Measurements from ENCODE around the gene PTTG2. TPM values are rescaled to one million over a fixed set of nuclear protein-coding genes. Genes with fewer than 3 reads are reported as not detected.

The PTTG2 gene
- total RNA-seq, 4 donors from 2014 or later = 2.0 TPM; not detected in 3

DNA sequence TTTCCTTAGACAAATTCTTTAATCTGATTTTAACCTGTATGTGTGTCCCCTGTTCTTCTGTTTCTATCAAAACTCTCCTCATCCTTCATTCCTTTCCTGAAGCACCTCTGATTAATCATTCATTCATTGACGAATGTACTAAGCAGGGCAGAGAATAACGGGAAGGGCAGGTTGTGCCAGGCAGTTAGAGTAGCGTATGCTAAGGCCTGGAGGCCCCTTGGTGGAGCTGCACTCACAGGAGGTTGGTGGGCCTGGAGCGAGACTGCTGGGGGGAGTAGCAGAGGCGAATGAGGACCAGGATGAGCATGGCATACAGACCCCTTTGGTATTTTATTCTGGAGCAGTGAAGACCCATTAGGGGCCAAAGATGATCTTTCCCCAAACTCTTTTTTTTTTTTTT is 22.5 kb downstream of the PTTG2 start:
- TF ChIP-seq, protein P1, sequence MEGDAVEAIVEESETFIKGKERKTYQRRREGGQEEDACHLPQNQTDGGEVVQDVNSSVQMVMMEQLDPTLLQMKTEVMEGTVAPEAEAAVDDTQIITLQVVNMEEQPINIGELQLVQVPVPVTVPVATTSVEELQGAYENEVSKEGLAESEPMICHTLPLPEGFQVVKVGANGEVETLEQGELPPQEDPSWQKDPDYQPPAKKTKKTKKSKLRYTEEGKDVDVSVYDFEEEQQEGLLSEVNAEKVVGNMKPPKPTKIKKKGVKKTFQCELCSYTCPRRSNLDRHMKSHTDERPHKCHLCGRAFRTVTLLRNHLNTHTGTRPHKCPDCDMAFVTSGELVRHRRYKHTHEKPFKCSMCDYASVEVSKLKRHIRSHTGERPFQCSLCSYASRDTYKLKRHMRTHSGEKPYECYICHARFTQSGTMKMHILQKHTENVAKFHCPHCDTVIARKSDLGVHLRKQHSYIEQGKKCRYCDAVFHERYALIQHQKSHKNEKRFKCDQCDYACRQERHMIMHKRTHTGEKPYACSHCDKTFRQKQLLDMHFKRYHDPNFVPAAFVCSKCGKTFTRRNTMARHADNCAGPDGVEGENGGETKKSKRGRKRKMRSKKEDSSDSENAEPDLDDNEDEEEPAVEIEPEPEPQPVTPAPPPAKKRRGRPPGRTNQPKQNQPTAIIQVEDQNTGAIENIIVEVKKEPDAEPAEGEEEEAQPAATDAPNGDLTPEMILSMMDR (IDR thresholded peaks at IDR 0.05) = no peak
- TF ChIP-seq POLR2A (IDR thresholded peaks at IDR 0.05) = no peak
- Histone ChIP-seq H3K27me3 (no peaks in the 10 kb centered on the region), H3K9me3 (no peaks in the 10 kb centered on the region), H3K4me3 (replicated peaks in 1 of 3) (no peak overlapping the region), H3K4me1 (peaks cover 50 to 74% of the 10 kb centered on the region in 2 donors), H3K27ac (peak overlapping the region; percentile 68 to 81 (median 76)), H3K36me3 (no peaks in the 10 kb centered on the region)
- DNase-seq = no peak
- WGBS, 2 donors = 65 to 68% methylated on average over 5 of the region's 5 CpGs
- intact Hi-C loops (cut with DNase I) = no loop called here

DNA sequence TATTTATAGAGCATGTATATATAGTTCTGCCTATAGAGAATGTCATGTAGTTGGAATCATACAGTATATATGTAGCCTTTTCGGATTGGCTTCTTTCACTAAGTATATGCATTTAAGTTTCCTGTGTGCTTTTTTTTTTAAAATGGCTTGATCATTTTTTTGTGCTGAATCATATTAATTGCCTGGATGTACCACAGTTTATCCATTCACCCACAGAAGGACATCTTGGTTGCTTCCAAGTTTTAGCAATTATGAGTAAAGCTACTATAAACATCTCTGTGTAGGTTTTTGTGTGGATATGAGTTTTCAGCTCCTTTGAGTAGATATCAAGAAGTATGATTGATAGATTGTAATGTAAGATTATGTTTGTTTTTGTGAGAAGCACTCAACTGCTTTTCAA is 23.8 kb downstream of the PTTG2 start:
- Histone ChIP-seq H3K36me3 (no peaks in the 10 kb centered on the region), H3K27ac (peak overlapping the region in 2 of 3 donors; percentile 68 to 76), H3K9me3 (no peaks in the 10 kb centered on the region), H3K27me3 (no peaks in the 10 kb centered on the region), H3K4me1 (peaks cover 51 to 78% of the 10 kb centered on the region in 2 donors), H3K4me3 (replicated peaks in 1 of 3) (no peak overlapping the region)
- TF ChIP-seq POLR2A (IDR thresholded peaks at IDR 0.05) = no peak
- TF ChIP-seq, protein P1 (IDR thresholded peaks at IDR 0.05) = no peak
- intact Hi-C loops (cut with DNase I) = no loop called here
- no peak for DNase-seq
- WGBS, 2 donors = 90 to 98% methylated on average over 1 of the region's 1 CpG

DNA sequence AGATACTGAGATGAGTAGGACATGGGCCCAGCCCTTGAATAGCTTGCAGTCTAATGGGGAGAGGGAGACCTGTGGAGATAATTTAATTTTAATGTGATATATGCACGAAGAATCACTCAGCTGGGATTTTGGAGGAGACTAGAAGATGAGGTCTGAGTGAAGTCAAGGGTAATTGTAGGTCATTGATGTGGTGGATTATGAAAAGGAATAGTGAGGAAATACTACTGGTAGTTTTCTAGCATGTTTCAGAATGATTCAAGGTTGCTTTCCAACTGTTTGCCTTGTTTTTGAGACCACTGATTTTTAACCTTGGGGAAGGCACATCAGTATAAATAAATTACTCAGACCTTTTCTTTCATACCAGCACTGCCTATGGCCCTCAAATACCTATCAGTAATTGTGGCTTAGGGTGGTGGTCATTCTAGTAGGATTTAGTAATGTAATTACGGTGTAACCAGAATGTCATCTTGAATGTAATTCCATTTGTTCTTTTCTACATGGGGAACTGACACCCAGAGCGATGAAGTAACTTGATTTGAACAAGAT is 25.6 kb downstream of the PTTG2 start:
- no peaks in the 10 kb centered on the region for H3K27me3 ChIP-seq
- H3K27ac ChIP-seq = peak overlapping the region; percentile 3 to 96 (median 16)
- H3K36me3 ChIP-seq = no peaks in the 10 kb centered on the region
- TF ChIP-seq, protein P1 (IDR thresholded peaks at IDR 0.05) = no peak
- no peak for TF ChIP-seq POLR2A (IDR thresholded peaks at IDR 0.05)
- no peak for DNase-seq
- 91 to 94% methylated on average over 3 of the region's 3 CpGs for WGBS, 2 donors
- intact Hi-C loops (cut with DNase I) = no loop called here
- no peaks in the 10 kb centered on the region for H3K9me3 ChIP-seq
- no peak overlapping the region for H3K4me3 ChIP-seq (replicated peaks in 1 of 3)
- peaks cover 66 to 80% of the 10 kb centered on the region in 2 donors for H3K4me1 ChIP-seq

DNA sequence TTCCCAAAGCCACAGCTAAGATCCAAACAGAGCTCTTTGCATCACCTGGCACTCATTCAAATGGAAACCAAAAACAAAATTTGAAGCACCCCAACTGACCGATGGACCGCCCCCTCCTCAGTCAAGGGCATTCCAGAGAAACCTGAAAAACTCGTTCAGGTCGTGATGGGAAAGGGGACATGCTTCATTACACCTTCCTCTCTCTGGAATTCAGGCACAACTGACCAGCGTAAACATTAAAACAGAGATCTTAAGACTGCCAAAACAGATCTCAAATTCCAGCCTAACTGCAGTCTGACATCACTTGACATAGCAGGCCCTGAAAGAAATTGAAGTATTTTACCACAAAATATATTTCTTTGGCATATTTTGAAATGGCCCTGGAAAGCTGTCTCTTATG is 28.5 kb downstream of the PTTG2 start:
- Histone ChIP-seq H3K4me1 (peaks cover 66 to 79% of the 10 kb centered on the region in 2 donors), H3K27ac (peak overlapping the region; percentile 90 to 98 (median 96))

More for the DNA sequence above, 28.5 kb downstream of the PTTG2 start:
- Histone ChIP-seq H3K27me3 (no peaks in the 10 kb centered on the region), H3K4me3 (replicated peaks in 1 of 3) (no peak overlapping the region), H3K36me3 (no peaks in the 10 kb centered on the region), H3K9me3 (no peaks in the 10 kb centered on the region)
- TF ChIP-seq POLR2A (IDR thresholded peaks at IDR 0.05) = peak in 1 of 2 donors; percentile 29
- TF ChIP-seq, protein P1 (IDR thresholded peaks at IDR 0.05) = no peak
- intact Hi-C loops (cut with DNase I) = no loop called here
- 23 to 41% methylated on average over 5 of the region's 5 CpGs for WGBS, 2 donors
- peak; percentile 84 to 87 for DNase-seq

Data from thyroid gland (tissue), 4 donors.